PFSK-1 (cell line): ENCODE results near the gene TPBGL.
A peak's percentile ranks its signal among the peaks of the same experiment; 100 is the strongest.

Experiments
- FOXP2 ChIP-seq: optimal IDR thresholded peaks from 2 replicates; pipeline ENCODE3; 2011; ENCODE audit warnings: borderline replicate concordance, control low read depth, inconsistent platforms; ENCODE audit not compliant: insufficient read depth; ENCODE audit errors: extremely low read length, extremely low read depth
- POLR2AphosphoS5 ChIP-seq: IDR thresholded peaks from 2 replicates; pipeline ENCODE4 v1.6.1; 2012; ENCODE audit warnings: low read depth, mild to moderate bottlenecking, control low read depth, low read length, moderate library complexity
- SIN3A ChIP-seq: IDR thresholded peaks from 2 replicates; pipeline ENCODE4 v1.6.1; 2012; ENCODE audit warnings: mild to moderate bottlenecking, low read length, moderate library complexity, borderline replicate concordance; ENCODE audit not compliant: insufficient read depth
- TAF1 ChIP-seq: IDR thresholded peaks from 2 replicates; pipeline ENCODE4 v1.6.1; 2012; ENCODE audit warnings: low read length, control low read depth, borderline replicate concordance; ENCODE audit not compliant: insufficient read depth
- TF ChIP-seq, protein P1 (sequence below), 2 experiments: IDR thresholded peaks; 2 replicates each; pipeline versions ENCODE4 v1.6.1 to v1.8.0; 2011 to 2012; ENCODE audit warnings: low read depth in 2 of 2, low read length in 2 of 2, control low read depth in 1 of 2, inconsistent platforms in 1 of 2, mild to moderate bottlenecking in 1 of 2, moderate library complexity in 1 of 2; ENCODE audit not compliant: insufficient read depth in 1 of 2

DNA sequence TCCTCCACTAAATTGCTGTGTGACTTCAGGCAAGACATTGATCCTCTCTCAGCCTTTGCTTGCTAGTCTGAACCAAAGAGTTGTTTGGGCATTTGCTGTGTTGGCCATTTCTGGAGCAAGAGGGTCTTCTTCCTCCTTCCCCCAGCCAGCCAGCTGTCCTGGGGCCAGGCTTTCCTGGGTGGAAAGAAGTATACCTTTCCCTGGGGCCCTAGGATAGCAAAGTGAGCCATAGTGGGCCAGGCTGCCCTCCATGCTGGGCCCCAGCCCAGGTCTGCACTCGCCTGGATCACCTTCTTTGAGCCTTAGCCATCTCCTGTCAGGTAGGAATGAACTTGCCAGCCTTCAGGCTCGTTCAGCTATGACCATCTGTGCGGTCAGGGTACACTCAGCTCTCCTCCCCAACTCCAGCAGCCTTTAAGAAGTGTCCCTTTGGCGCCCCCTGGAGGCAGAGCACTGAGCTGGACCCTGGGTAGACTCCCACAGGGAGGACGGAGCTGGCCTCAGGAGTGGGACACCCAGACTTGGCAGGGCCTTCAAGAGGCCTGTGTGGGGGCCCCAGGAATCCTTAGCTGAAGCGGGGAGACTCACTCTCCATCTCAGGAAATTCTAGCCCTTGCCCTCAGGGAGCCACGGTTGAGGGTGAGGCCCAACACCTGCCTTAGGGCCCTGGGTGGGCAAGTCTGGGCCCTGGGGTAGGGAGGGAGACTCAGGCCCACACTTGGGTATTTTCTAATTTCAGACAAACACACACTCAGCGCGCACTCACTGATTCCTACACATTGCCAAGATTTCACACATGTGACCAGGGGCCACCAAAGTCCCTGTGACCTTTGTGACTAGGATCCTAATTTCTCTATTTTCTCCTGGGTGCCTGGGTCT, 35.6 kb upstream of the TPBGL start:
- TF ChIP-seq POLR2AphosphoS5 = no peak
- no peak for TF ChIP-seq TAF1
- TF ChIP-seq, protein P1, sequence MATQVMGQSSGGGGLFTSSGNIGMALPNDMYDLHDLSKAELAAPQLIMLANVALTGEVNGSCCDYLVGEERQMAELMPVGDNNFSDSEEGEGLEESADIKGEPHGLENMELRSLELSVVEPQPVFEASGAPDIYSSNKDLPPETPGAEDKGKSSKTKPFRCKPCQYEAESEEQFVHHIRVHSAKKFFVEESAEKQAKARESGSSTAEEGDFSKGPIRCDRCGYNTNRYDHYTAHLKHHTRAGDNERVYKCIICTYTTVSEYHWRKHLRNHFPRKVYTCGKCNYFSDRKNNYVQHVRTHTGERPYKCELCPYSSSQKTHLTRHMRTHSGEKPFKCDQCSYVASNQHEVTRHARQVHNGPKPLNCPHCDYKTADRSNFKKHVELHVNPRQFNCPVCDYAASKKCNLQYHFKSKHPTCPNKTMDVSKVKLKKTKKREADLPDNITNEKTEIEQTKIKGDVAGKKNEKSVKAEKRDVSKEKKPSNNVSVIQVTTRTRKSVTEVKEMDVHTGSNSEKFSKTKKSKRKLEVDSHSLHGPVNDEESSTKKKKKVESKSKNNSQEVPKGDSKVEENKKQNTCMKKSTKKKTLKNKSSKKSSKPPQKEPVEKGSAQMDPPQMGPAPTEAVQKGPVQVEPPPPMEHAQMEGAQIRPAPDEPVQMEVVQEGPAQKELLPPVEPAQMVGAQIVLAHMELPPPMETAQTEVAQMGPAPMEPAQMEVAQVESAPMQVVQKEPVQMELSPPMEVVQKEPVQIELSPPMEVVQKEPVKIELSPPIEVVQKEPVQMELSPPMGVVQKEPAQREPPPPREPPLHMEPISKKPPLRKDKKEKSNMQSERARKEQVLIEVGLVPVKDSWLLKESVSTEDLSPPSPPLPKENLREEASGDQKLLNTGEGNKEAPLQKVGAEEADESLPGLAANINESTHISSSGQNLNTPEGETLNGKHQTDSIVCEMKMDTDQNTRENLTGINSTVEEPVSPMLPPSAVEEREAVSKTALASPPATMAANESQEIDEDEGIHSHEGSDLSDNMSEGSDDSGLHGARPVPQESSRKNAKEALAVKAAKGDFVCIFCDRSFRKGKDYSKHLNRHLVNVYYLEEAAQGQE (IDR thresholded peaks at IDR 0.05; ENCODE audit: insufficient read depth in 1 of 2, low read depth in 2 of 2, low read length in 2 of 2) = 0 out of 4 replicates have a peak, but pooled peaks of 1 of the 2 experiments have one; percentile 18
- no peak for TF ChIP-seq SIN3A
- TF ChIP-seq FOXP2 = no peak
